BJ (cell line): ENCODE measurements around the gene LRRC23. TPM values are rescaled to one million over a fixed set of nuclear protein-coding genes. Genes with fewer than 3 reads are reported as not detected.
A peak's percentile ranks its signal among the peaks of the same experiment; 100 is the strongest.

Source experiments
- CTCF ChIA-PET: fragments of 350-600 bp; formaldehyde crosslinking; extraction: SDS; loops from one replicate; lab custom pipeline; 2021; ENCODE audit warnings: antibody characterized with exemption, inconsistent platforms; lab: Yijun Ruan, JAX
- POLR2A ChIA-PET: fragments of 300-600 bp; sonication (Branson Sonifier 250); formaldehyde crosslinking; extraction: SDS; loops from one replicate; lab custom pipeline; 2021; ENCODE audit warnings: antibody characterized with exemption; lab: Charles Lee
- DNase-seq: peaks from one replicate; pipeline ENCODE4 v3.0.0-alpha.2; 2011; ENCODE audit warnings: low read depth
- H3K27me3 ChIP-seq: 2 replicates; pipeline ENCODE4 v1.6.0; 2011; ENCODE audit warnings: low read length; ENCODE audit not compliant: control insufficient read depth, insufficient read depth
- H3K36me3 ChIP-seq: 2 replicates; pipeline ENCODE4 v1.5.1; 2011; ENCODE audit warnings: low read length; ENCODE audit not compliant: control insufficient read depth, insufficient read depth
- H3K4me3 ChIP-seq: 2 replicates; pipeline ENCODE4 v1.5.1; 2011; ENCODE audit warnings: low read depth, mild to moderate bottlenecking, control low read depth, low read length
- CTCF ChIP-seq: IDR thresholded peaks from 2 replicates; pipeline ENCODE4 v1.5.1; 2011; ENCODE audit warnings: low read depth, mild to moderate bottlenecking, control low read depth, inconsistent platforms, low read length, moderate library complexity; ENCODE audit not compliant: insufficient read depth
- polyA plus RNA-seq: library from polyadenylated mRNA; depleted of rRNA; stranded (reverse); fragments of >200 nt; gene quantifications from 2 replicates; pipeline ENCODE4 v1.2.3, GENCODE V29; 2011

Gene LRRC23
- polyA plus RNA-seq, 1 experiment: 12.7 TPM

DNA sequence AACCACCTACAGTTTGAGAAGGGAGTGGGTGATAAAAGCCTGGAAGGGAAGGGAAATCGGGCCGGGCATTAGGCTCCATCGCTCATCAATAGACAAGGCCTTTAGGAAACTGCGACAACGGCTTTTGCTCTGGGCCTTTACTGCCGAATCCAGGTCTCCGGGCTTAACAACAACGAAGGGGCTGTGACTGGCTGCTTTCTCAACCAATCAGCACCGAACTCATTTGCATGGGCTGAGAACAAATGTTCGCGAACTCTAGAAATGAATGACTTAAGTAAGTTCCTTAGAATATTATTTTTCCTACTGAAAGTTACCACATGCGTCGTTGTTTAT is 38.7 kb downstream of the LRRC23 start:
- Histone ChIP-seq H3K36me3 (peaks cover 24% of the 10 kb centered on the region), H3K27me3 (no peaks in the 10 kb centered on the region), H3K4me3 (peak overlapping the region; percentile 67; the same call in 1 of the 2 replicates)
- ChIA-PET POLR2A (interaction anchor here (0.6 kb wide), 2 partner anchors 9 to 25 kb away, joined by 3 read pairs; no protein-coding TSS in a partner anchor), CTCF (interaction anchor here (0.7 to 10.0 kb wide), 16 partner anchors 9 to 169 kb away, joined by 3 to 129 read pairs (median 8); partner anchors contain the start of genes C1RL, C1S, LPCAT3 and SPSB2)
- no peak for TF ChIP-seq CTCF
- peak; percentile 66 for DNase-seq

- H3K36me3 ChIP-seq: peaks cover 24% of the 10 kb centered on the region
- POLR2A ChIA-PET: interaction anchor here (0.5 to 1.1 kb wide), 6 partner anchors 10 to 993 kb away, joined by 3 to 13 read pairs (median 6); no protein-coding TSS in a partner anchor
- peak; percentile 62 for DNase-seq
- no peaks in the 10 kb centered on the region for H3K27me3 ChIP-seq
- TF ChIP-seq CTCF: no peak
- H3K4me3 ChIP-seq: peak within 1 kb of the TSS; percentile 67
- CTCF ChIA-PET: interaction anchor here (0.6 to 6.5 kb wide), 27 partner anchors 9 to 197 kb away, joined by 3 to 65 read pairs (median 6); partner anchors contain the start of genes C1RL, C1S, LPCAT3 and SPSB2
These were observed 39.2 kb downstream of the LRRC23 start, which contains the start of the genes C12orf57 and RNU7-1 for GRCh38 chr12:6943722-6944380. Gene C12orf57, plus strand, starts transcription at chr12:6944022. Its CDS starts 100 bp downstream, at chr12:6944122. Gene RNU7-1, plus strand, starts transcription at chr12:6943816.

DNA sequence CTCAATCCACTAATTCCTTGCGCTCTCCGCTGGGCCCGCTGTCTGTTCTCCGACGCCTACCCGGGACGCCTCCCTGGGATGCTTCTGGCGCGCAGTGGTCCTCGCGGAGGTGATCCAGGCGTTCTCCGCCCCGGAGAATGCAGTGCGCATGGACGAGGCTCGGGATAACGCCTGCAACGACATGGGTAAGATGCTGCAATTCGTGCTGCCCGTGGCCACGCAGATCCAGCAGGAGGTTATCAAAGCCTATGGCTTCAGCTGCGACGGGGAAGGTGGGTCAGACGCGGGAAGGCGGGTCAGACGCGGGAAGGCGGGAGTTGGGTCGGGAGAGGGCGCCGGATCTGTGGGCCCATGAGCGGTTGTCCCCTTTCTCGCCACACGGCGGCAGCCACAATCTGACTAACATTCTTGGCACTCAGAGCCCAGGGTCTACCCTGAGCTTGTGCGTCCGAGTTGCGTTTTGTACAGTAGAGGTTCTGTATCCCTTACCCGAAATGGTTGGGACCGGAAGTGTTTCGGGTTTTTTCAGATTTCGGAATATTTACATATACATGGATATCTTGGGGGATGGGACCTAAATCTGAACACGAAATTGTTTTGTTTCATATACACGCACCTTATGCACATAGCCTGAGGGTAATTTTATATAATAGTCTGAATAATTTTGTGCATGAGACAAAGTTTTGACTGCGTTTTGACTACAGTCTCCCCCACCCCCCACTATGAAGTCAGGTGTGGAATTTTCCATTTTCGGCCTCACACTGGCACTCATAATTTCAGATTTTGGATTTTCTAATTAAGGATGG is 40.0 kb downstream of the LRRC23 start:
- peak; percentile 57 for DNase-seq
- Histone ChIP-seq H3K27me3 (no peaks in the 10 kb centered on the region), H3K36me3 (peaks cover 19% of the 10 kb centered on the region), H3K4me3 (peak overlapping the region; percentile 67)
- TF ChIP-seq CTCF: peak; percentile 87
- ChIA-PET CTCF (interaction anchor here (0.6 to 6.5 kb wide), 33 partner anchors 9 to 693 kb away, joined by 3 to 65 read pairs (median 5); partner anchors contain the start of genes C1RL, C1S, LPCAT3 and SPSB2), POLR2A (interaction anchor here (0.5 to 1.1 kb wide), 4 partner anchors 20 to 992 kb away, joined by 6 to 13 read pairs (median 9); no protein-coding TSS in a partner anchor)

GRCh38 chr12:6945613-6946012 is 41.0 kb downstream of the LRRC23 start:
- no peak for TF ChIP-seq CTCF
- ChIA-PET POLR2A (no interaction called here), CTCF (interaction anchor here (1.2 to 6.5 kb wide), 12 partner anchors 13 to 692 kb away, joined by 3 to 65 read pairs (median 12); partner anchors contain the start of genes C1RL and SPSB2)
- Histone ChIP-seq H3K27me3 (no peaks in the 10 kb centered on the region), H3K36me3 (peaks cover 15% of the 10 kb centered on the region), H3K4me3 (no peak overlapping the region)
- no peak for DNase-seq
